ENCODE data around the gene CNFN.

The CNFN gene

GRCh38 chr19:42370626-42371175 is 19.4 kb downstream of the CNFN start:
- DNase-seq = no peak

DNA sequence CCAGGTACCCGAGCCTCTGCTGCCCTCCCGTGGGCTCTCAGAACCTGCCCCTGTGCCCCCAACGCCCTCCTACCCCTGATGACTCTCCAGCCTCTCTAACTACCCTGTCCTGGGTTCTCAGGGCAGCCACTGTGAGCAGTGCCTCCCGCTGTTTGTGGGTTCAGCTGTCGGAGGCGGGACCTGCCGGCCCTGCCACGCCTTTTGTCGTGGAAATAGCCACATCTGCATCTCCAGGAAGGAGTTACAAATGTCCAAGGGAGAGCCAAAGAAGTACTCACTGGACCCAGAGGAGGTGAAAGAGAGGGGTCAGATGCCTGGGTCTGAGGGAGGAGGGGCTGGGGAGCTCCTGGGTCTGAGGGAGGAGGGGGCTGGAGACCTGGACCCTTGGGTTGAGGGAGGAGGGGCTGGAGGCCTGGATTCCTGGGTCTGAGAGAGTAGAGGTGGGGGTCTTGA is 20.0 kb downstream of the CNFN start:
- no peak for DNase-seq

DNA sequence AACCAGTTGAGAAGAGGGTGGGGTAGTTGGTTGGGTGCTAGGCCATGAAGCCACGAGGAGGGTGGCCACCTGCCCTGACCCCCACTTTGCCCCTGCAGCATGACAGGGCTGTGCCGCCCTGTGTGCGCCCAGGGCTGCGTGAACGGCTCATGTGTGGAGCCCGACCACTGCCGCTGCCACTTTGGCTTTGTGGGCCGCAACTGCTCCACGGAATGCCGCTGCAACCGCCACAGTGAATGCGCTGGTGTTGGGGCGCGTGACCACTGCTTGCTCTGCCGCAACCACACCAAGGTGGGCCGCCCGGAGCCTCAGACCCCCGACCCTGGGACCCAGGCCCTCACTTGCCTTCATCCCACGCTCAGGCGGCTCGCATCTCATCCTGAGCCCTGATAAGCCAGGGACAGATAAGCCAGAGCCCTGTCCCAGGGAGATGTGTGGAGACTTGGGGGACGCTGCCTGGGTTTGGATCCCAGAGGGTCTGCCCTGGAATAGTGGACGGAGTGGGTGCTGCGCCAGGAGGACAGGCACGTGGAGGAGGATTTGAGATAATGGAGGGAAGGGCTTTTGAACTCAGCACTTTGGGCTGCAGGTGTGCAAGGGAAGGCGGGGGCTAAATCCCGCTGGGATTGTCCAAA is 20.5 kb downstream of the CNFN start:
- no peak for DNase-seq

DNA sequence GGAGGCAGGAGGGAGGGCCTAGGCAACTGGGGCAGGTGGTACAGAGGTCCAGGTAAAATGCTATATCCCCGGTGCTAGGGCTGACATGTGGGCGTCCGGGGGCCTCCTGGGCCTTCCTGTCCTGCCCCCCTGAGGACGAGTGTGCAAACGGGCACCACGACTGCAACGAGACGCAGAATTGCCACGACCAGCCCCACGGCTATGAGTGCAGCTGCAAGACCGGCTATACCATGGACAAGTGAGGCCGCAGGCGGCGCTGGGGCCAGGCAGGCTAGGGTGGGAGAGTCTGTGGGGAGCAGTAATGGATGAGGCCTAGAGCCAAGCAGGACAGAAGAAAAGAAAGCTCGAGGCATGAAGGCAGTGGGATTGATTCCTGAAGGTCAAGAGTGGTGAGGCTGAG is 21.3 kb downstream of the CNFN start:
- DNase-seq = no peak

- DNase-seq = no peak
Measured at GRCh38 chr19:42368360-42368759, 21.7 kb downstream of the CNFN start.

DNA sequence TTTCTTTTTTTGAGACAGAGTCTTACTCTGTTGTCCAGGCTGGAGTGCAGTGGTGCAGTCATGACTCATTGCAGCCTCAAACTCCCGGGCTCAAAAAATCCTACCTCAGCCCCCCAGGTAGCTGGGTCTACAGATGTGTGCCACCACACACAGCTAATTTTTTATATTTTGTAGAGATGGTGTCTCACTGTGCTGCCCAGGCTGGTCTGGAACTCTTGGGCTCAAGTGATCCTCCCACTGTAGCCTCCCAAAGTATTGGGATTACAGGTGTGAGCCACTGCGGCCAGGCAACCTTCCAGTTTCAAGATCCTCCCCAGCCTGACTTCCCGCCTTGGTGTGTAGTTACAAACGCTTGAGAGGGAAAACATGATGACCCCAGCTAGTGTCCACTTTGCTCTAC is 22.2 kb downstream of the CNFN start:
- no peak for DNase-seq

GRCh38 chr19:42366673-42367072 is 23.4 kb downstream of the CNFN start:
- no peak for DNase-seq

GRCh38 chr19:42363614-42364346 is 26.3 kb downstream of the CNFN start:
- DNase-seq = no peak

DNA sequence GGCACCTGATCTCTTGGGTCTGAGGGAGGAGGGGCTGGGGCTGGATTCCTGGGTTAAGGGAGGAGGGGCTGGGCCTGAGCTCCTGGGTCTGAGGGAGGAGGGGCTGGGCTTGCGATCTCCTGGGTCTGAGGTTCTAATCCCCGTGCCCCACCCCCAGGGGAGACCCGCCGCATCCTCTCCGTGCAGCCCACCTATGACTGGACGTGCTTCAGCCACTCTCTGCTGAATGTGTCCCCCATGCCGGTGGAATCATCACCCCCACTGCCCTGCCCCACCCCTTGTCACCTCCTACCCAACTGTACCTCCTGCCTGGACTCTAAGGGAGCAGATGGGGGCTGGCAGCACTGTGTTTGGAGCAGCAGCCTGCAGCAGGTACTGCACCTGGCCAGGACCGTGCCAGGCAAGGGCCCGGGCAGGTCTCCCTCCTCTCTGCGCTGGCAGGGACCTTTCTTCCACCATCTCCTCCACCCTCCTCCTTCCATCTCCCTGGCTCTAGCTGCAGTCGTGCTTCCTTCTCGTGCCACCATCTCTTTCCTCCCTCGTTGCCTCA is 27.1 kb downstream of the CNFN start:
- no peak for DNase-seq

DNA sequence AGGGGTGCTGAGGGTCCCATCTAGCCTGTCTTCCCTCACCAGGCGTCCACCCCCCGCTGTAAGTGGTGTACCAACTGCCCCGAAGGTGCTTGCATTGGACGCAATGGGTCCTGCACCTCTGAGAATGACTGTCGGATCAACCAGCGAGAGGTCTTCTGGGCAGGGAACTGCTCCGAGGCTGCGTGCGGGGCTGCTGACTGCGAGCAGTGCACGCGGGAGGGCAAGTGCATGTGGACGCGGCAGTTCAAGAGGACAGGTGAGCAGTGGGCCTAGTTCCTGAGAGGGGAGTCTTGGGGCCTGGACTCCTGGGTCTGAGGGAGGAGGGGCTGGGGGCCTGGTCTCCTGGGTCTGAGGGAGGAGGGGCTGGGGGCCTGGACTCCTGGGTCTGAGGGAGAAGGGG is 27.8 kb downstream of the CNFN start:
- no peak for DNase-seq

DNA sequence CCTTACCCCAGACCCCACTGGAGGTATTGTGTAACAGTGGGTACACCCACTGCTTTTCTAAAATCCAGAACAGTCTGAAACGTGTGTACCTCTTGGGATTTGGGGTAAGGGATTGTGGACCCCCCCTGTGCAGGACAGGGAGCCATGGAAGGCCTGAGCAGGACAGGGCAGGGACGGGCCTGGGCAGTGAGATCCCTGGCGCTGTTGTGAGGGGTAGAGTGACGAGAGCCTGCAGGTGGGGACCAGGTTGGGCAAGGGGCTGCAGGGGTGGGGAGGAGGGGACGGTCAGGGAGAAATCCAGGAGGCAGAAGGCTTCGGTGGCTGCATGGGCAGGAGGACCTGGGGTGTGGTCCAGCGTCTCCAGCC is 28.6 kb downstream of the CNFN start:
- no peak for DNase-seq

DNA sequence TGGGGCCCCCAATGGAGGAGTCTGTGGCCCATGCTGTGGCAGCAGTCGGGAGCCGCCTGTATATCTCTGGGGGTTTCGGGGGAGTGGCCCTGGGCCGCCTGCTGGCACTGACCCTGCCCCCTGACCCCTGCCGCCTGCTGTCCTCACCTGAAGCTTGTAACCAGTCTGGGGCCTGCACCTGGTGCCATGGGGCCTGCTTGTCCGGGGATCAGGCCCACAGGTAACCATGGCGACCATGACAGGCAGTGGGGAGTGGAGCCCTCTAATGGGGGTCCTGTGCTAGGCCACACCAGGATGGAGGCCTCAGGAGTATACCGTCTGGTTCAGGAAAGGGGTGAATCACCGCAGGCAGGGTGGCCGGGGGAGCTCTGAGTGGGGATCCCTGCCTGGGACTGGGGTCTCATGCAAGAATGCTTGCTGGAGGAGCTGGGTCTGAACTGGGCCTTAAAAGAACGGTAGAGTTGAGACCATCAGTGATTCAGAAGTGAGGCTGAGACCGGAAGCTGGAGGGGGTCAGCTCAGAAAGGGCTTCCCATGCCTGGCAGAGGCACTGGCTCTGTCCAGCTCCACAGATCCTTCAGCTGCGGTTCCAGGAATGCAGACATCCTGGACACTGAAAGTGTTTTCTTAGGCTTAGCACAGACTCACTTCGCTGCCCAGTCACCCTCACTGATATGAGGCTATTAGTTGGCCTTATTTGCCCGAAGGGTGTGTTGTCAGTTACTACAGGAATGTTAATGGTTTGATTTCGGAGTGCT is 29.1 kb downstream of the CNFN start:
- no peak for DNase-seq

GRCh38 chr19:42357290-42357689 is 32.8 kb downstream of the CNFN start:
- no peak for DNase-seq

DNA sequence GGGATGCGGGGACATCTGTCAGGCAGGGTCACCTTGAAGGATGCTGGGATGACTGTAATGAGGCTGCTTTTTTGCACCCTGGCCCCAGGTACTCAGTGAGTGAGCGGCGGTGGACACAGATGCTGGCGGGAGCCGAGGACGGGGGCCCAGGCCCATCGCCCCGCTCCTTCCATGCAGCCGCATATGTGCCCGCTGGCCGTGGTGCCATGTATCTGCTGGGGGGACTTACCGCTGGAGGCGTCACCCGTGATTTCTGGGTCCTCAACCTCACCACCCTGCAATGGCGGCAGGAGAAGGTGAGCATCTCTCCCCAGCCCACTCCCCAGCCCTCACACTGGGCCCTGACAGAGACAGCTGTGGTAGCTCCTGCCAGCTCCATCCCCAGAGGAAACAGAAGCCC is 33.4 kb downstream of the CNFN start:
- DNase-seq = no peak

DNA sequence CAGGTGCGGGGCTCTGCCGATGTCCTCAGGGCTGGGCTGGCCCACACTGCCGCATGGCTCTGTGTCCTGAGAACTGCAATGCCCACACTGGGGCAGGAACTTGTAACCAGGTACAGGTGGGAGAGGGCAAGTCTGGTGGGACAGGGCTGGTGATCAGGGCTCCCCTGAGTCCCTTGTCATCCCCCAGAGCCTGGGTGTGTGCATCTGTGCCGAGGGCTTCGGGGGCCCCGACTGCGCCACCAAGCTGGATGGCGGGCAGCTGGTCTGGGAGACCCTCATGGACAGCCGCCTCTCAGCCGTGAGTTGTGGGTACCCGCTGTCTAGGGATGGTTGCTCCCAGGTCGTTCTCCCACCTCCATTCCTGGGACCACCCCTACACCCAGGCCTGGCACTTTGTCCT is 34.2 kb downstream of the CNFN start:
- DNase-seq = no peak

- no peak for DNase-seq
Measured at GRCh38 chr19:42353341-42354015, 36.6 kb downstream of the CNFN start.

- DNase-seq = no peak
Measured at GRCh38 chr19:42352301-42353259, 37.5 kb downstream of the CNFN start.

DNA sequence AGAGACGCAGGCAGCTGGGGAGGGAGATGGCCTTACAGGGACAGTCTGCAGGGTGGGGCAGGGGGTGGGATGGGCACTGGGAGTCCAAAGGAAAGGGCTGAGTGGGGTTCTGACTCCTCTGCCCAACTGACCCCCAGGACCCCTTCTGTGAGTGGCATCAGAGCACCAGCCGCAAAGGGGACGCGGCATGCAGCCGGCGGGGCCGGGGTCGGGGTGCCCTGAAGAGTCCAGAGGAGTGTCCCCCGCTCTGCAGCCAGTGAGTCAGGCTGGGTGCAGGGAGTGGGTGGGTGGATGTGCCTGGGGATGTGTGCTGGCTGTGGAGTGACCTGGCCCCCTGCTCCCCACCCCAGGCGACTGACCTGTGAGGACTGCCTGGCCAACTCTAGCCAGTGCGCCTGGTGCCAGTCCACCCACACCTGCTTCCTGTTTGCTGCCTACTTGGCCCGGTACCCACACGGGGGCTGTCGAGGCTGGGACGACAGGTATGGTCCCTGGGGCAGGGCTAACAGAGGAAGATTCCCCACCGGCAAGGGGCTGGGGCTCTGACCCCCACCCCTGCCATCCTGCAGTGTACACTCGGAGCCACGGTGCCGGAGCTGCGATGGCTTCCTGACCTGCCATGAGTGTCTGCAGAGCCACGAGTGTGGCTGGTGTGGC is 38.9 kb downstream of the CNFN start:
- no peak for DNase-seq

DNA sequence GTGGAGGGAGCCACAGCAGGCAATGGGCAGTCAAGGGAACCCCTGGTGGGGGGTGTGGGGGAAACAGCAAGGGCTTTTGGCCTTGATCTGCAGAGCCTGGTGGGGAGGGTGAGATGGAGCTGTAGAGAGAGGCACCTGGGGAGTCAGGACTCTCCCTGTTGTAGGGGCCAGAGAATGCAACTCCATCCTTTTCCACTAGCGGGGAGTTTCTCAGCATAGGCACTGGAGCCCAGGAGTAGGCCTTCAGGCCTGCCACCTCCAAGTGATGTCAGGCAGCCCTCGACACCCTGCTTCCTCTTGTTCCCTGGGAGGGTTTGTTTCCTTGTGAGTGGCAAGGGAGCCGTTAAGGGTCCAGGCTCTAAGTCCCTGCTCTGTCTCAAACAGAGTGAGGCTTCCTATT is 39.7 kb downstream of the CNFN start:
- no peak for DNase-seq

DNA sequence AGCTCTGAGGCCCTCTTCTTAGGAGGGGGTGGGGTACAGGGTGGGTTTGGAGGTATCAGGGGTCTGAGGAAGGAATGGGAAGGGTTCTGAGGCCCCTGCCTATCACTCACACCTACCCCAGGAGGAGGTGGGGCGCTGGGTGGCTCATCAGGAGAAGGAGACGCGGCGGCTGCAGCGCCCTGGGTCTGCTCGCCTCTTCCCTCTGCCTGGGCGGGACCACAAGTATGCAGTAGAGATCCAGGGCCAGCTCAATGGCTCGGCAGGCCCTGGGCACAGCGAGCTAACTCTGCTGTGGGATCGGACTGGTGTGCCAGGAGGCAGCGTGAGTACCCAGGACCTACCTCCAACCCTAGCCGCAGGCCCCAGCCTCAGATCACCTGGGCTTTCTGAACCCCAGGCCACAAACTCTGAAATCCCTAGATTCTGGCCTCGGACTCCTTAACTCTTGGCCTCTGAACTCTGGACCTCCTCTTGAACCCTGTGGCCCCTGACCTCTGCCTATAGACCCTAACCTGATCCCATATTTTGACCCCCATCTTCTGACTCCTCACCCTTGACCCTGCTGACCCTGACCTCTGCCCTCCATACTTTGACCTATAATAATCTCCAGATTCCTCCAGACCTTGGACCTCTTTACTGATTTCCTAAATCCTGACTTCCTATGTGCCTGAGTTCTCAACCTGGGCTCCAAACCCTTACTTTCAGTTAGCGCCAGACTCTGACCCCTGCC is 40.6 kb downstream of the CNFN start:
- no peak for DNase-seq
